AG08395 (cell line): Measurements from ENCODE around the gene SP5.
"Not testable (repeated sequence)": the region's sequence is repeated elsewhere in the genome, so short reads cannot be mapped to it uniquely, and the experiment has no call there.

ENCODE experiments used
- DNase-seq: peaks from one replicate; pipeline ENCODE4 v3.0.0; 2012; ENCODE audit warnings: mixed read lengths, low spot score

Gene SP5

DNA sequence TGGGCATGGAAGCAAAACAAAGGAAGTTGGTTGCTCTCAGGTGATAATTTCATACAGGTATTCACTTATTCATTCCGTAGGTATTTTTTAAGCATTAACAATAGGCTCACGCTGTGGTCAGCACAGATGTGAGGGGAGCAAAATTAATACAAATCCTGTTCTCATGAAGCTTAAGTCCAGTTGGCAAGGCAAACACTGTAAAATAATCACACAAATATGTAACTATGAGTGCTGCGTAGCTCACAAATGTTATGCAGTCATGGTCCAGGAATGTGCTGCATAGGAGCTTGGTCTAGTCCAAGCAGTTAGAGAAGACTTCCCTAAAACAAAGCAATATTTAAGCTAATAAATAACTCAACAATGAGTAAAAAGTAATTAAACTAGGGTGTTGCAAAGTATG lies 23.9 kb downstream of the SP5 start:
- DNase-seq: peak; percentile 88

DNA sequence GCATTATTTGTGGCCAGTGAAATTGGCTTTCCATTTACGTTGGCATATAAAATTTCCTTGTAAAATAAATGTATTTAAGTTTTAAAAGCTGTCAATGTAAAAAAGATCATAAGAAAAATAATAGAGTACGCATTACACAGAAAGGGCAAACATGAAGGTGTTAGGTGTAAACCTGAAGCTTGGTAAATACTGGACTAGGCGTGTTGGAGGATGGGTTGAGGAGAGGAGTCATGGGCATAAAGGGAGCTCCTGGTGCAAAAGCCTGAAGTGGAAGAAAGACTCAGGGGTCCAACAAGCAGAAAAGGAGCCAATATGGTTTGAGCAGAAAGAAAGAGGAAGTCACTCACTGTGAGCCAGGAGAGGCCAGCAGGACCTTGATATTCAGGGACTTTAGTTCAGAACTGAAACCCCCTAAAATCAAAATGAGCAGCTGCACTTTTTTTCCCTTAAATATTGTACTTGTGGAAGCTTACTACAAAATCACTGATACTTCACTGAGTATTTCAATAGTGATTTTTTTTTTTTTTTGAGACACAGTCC lies 24.4 kb downstream of the SP5 start:
- no peak for DNase-seq

DNA sequence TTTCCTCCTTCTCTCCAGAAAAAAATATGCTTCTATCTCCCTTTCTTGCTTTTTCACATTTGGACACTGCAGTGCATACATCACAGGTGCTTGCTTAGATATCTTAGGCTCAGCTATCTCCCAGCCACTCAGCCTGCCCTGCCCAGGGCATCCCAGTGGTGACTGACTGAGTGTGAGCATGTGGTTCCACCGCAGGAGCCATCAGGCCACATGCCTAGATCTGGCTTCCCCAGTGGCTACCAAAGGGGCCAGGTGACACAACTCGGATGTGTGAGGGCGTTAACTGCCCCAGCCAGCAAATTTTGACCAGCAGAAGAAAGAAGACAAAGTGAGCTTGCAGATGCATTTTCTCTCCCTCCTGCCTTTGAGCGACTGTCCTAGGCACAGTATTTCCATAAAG lies 25.5 kb downstream of the SP5 start:
- no peak for DNase-seq

DNA sequence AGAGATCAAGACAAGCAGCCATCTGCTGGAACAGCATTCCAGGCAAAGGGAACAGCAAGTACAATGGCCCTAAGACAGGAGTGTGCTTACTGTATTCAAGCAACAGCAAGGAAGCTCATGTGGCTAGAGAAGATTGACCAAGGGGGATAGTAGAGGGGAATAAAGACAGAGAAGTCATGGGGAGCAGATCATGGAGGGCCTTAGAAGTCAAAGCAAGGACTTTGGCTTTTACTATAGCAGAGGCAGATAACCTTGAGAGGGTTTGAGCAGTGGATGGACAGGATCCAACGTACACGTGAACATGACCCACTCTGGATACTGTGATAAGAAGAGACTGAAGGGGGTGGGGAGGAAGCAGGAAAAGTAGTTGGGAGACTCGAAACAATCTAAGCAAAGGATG lies 26.9 kb downstream of the SP5 start:
- DNase-seq: no peak

DNA sequence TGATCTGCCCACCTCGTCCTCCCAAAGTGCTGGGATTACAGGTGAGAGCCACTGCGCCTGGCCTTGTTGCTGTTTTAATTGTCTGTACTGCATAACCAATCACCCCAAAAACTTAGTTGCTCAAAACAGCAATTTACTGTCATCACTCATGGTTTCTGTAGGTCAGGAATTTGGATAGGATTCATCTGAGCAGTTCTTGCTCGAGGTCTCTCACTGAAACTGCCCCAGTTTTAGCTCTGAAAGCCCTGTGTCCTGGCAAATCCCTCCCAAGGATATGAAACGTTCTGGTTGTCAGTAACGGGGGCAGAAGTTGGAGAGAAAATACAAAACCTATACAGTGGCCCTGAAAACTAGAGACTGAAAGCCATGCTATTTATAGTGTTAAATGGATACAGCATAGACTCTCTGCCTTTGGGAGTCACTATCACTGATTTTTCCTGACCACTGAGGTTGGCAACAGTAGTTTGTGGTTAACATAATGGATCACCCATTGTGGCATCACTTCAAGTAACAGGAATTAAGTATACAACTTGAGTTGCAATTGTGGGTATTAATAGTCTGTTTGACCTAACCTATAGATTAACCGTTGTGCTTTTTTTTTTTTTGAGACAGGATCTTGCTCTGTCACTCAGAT lies 27.9 kb downstream of the SP5 start:
- no peak for DNase-seq

DNA sequence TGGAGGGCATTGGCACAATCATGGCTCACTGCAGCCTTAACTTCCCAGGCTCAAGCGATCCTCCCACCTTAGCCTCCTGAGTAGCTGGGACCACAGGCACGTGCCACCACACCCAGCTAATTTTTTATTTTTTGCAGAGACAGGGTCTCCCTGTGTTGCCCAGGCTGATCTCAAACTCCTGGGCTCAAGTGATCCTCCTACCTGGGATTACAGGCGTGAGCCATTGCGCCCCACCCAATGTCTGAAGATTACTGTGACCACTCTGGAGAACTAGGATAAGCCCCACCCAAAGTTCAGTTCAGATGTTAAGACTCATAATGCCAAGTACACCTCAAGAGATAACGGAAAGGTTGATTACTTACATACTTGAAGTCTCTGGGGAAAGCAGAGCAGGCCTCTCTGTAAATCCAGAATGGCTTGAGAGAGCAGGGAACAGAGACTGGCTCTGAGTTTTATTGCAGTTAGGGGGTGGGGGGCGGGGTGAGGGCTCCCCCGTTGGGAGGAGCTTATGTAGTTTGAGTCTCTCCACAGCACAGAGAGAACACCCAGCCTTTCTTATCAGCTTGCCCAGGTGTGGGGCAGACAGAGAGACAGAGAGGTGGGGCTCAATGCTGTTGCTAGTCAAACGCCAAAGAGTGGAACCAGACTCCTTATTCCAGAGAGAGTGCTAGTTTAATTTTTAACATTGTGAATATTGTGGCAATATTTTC lies 28.5 kb downstream of the SP5 start:
- no peak for DNase-seq

DNA sequence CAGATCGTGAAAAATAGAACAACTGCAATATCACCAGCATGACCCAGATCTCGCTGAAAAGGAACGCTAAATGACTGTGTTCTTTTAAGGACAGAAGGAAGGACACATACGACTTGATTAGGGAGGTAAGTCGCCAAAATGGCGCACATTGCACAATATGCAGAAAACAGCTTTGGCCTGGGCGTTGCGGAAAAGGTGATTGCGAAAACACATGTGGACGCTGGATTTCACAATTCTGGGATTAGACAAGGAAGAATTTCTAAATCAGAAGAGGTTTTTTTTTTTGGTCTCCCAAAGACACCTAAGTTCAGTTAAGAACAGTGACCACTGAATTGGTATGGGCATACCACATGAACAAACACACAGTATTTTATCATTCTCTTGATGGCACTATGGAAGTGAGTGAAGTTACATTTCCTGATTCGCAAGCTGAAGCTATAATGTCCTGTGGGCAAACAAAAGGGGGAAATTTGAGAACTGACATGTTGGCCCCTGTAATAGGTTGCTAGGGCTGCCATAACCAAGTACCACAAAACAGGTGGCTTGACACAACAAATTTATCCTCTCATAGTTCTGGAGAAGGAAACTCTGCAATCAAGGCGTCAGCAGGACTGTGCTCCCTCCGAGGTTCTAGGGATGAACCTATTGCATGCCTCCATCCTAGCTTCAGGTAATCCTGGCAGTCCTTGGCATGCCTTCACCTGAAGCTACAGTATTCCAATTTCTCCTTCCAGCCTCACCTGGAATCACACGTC lies 29.3 kb downstream of the SP5 start:
- DNase-seq: no peak

DNA sequence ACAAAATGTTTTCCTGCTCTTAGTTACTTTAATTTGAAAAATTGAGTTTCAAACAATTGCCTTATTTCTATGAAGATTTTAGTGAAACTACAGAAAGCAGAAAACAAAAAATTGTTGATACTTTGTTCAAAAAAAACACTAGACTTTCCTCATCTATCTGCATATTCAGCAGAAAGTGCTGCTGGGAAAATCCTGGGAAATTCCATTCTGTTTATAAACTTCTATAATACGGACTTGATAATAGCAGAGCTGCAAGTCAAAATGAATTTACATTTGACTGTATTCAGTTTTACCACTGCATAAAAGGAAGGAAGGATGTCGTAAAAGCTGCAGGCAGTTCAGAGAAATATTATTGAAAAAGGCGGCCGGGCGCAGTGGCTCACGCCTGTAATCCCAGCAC lies 30.2 kb downstream of the SP5 start:
- no peak for DNase-seq

DNA sequence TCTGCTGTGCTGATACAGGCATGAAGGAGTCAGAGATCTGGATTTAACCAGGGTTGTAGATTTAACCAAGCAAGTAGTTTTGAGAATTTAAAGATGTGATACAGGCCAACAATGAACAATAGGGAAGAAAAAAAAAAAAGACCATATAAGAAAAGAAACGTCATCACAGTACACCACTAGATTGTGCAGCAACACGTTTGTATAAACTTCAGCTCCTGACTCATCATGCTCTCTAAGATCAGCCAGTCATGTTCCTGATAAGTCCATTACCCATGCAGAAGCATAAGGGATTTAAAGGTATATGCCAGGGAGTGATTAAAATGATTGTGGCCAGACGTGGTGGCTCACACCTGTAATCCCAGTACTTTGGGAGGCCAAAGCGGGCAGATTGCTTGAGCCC lies 32.8 kb downstream of the SP5 start:
- peak; percentile 29 for DNase-seq

DNA sequence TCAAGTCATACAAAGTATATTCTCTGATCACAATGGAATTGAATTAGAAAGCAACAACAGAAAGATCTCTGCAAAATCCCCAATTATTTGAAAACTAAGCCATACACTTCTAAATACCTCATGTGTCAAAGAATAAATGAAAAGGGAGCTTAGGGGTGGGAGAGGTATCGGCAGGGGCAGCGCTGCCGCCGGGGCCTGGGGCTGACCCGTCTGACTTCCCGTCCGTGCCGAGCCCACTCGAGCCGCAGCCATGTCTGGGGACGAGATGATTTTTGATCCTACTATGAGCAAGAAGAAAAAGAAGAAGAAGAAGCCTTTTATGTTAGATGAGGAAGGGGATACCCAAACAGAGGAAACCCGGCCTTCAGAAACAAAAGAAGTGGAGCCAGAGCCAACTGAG lies 36.4 kb downstream of the SP5 start:
- DNase-seq: not testable (repeated sequence)

DNA sequence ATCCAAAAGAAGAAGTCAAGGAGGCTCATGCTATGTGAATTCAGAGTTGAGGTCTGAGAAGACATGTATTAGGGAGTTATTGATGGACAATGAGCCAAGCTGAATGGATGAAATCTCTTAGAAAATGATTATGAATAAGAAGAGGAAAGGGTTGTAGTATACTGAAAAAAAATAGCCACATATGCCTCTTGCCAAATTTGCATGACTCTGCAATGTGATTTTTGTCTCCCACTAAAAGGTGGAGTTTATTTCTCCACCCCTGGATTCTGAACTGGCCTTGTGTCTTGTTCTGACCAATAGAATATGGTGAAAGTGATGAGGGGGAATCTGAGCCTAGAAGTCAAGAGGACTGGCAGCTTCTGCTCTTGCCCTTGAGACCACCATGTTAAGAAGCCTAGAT lies 46.4 kb downstream of the SP5 start:
- no peak for DNase-seq

DNA sequence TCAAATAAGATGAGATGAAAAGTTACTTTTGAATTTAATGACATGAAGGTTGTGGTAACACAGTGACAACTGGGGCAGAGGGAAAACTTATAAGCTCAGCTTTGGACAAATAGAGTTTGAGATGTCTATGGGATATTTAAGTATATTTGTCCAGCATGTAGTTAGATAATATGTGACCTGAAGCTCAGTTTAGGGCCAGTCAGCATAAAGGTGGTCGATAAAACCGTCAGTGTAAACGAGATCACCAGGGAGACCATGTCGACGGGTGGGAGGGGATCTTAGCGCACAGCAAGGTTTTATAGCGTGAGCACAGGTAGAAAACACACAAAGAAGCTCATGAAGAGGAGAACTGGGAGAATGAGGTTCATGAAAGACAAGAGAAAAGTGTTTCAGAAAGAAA lies 47.6 kb downstream of the SP5 start:
- no peak for DNase-seq

DNA sequence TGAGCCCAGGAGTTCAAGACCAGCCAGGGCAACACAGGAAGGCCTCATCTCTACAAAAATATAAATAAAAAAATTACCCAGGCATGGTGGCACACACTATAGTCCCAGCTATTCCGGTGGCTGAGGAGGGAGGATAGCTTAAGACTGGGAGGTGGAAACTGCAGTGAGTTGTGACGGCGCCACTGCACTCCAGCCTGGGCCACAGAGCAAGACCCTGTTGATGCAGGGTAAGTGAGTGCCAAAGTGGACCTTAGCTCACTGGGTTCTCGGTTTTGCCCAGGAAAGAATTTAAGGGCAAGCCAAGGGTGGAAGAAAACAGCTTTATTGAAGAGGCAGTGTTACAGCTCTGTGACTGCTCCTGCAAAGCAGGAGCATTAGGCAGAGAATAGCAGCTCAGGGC lies 48.1 kb downstream of the SP5 start:
- DNase-seq: no peak

DNA sequence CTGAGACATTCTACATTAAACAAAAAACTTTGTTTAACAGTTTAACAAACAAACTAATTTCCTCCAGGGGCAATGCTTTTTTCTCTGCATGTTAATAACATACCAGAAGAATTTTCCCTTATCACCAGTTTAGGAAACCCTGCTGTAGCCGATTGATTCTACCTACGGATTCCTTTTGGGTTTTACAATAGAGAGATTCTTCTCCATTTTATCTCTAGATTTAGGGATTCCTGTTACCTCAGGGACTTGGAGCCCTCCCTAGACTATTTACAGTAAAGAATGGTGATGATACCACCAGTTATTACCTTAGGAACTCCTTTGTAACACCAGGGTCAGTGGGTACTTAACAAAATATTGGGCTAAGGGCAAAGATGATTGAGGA lies 49.7 kb downstream of the SP5 start:
- DNase-seq: no peak

DNA sequence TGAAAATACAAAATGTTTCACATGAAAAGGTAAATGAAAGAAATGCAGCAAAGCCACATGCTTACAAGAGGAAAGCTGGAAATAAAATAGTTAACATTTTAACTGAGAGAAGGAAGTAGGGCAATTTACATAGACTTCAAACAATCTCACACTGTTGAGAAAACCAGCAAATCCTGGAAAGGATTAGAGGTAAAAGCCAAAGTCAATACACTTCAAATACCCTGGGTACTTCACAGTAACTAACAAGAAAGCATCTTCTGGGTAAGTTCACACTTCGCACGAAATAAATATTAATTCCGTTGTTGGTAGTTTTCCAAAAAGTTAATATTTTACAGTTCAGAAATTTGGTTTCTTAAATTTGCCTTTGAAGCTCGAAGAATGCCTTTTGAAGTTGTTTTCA lies 51.6 kb downstream of the SP5 start:
- no peak for DNase-seq
